Uterus (tissue), 4 donors: ENCODE measurements around the gene FGR. TPM values are rescaled to one million over a fixed set of nuclear protein-coding genes. Genes with fewer than 3 reads are reported as not detected.
"Not testable (repeated sequence)": the region's sequence is repeated elsewhere in the genome, so short reads cannot be mapped to it uniquely, and the experiment has no call there.

Experiments used
- DNase-seq, 2 donors: peaks; one replicate each; pipeline ENCODE4 v3.0.0-alpha.2; 2019 to 2020
- H3K27ac ChIP-seq, 2 donors: fragments of 200-600 bp; sonication (generic); 1 replicate in 1 of 2; 2 replicates in 1 of 2; pipeline ENCODE4 v1.5.1; 2016 to 2018
- H3K27me3 ChIP-seq, 2 donors: fragments of 200-600 bp; sonication (generic); one replicate each; pipeline ENCODE4 v1.5.1; 2018 to 2019; ENCODE audit warnings: control low read depth in 1 of 2
- H3K36me3 ChIP-seq, 2 donors: fragments of 200-600 bp; sonication (generic); one replicate each; pipeline ENCODE4 v1.5.1; 2019; ENCODE audit warnings: control low read depth in 1 of 2
- H3K4me1 ChIP-seq, 2 donors: fragments of 200-600 bp; sonication (generic); one replicate each; pipeline ENCODE4 v1.5.1; 2018 to 2019; ENCODE audit warnings: control low read depth in 1 of 2
- H3K4me3 ChIP-seq, 2 donors: fragments of 200-600 bp; sonication (generic); 1 replicate in 1 of 2; 2 replicates in 1 of 2; pipeline ENCODE4 v1.5.1; 2018 to 2019; ENCODE audit warnings: mild to moderate bottlenecking in 1 of 2
- H3K9me3 ChIP-seq, 2 donors: fragments of 200-600 bp; sonication (generic); one replicate each; pipeline ENCODE4 v1.5.1; 2019; ENCODE audit warnings: control low read depth in 1 of 2
- CTCF ChIP-seq, 4 experiments: fragments of 200-600 bp in 2 of 4; fragments of 450-650 bp in 2 of 4; sonication (generic) in 2 of 4; IDR thresholded peaks; one replicate each; pipeline ENCODE4 v1.5.1; 2016 to 2019; ENCODE audit warnings: antibody characterized with exemption in 4 of 4, mild to moderate bottlenecking in 2 of 4, moderate library complexity in 1 of 4
- POLR2A ChIP-seq, 2 donors: fragments of 450-650 bp; IDR thresholded peaks; one replicate each; pipeline ENCODE4 v1.6.1; 2016; ENCODE audit warnings: antibody characterized with exemption in 2 of 2, mild to moderate bottlenecking in 1 of 2, moderate library complexity in 1 of 2
- intact Hi-C: fragments of 100-400 bp; cut with DNase I; formaldehyde crosslinking; loops from one replicate; pipeline ENCODE4 v1.15.1; 2023; ENCODE audit warnings: low total_unique reads
- total RNA-seq, 4 donors: library from RNA; depleted of rRNA in 3 of 4; stranded (reverse); fragments of >200 nt in 3 of 4; gene quantifications; one replicate each; pipeline versions ENCODE4 v1.1.0 to v1.2.4, GENCODE V29; 2014 to 2023
- donor health status: DM: yes; HTN: yes; CAD: no.

Gene FGR
- total RNA-seq, 4 donors from 2014 or later, result 3.0 to 35.9 (median 18.8) TPM

- no peak for DNase-seq
- no peaks in the 10 kb centered on the region for H3K36me3 ChIP-seq
- no peaks in the 10 kb centered on the region for H3K9me3 ChIP-seq
- H3K4me1 ChIP-seq, result no peaks in the 10 kb centered on the region
- intact Hi-C loops, result no loop called here
- no peaks in the 10 kb centered on the region for H3K27me3 ChIP-seq
- no peak overlapping the region for H3K27ac ChIP-seq
- TF ChIP-seq POLR2A (IDR thresholded peaks at IDR 0.05), result no peak
- no peak for TF ChIP-seq CTCF (IDR thresholded peaks at IDR 0.05)
- H3K4me3 ChIP-seq, result no peak overlapping the region
Measured at GRCh38 chr1:27621051-27621920, 13.7 kb downstream of the FGR start.

- H3K36me3 ChIP-seq, H3K4me3 ChIP-seq, H3K27me3 ChIP-seq, H3K4me1 ChIP-seq, H3K9me3 ChIP-seq, intact Hi-C loops, H3K27ac ChIP-seq, DNase-seq: not testable (repeated sequence)
Measured at GRCh38 chr1:27619782-27620438, 15.1 kb downstream of the FGR start.

GRCh38 chr1:27618341-27619082 is 16.5 kb downstream of the FGR start:
- Histone ChIP-seq H3K27me3 (no peaks in the 10 kb centered on the region), H3K36me3 (no peaks in the 10 kb centered on the region), H3K9me3 (no peaks in the 10 kb centered on the region), H3K27ac (no peak overlapping the region), H3K4me3 (no peak overlapping the region), H3K4me1 (no peaks in the 10 kb centered on the region)
- intact Hi-C loops, result no loop called here
- DNase-seq, result no peak
- no peak for TF ChIP-seq POLR2A (IDR thresholded peaks at IDR 0.05)
- TF ChIP-seq CTCF (IDR thresholded peaks at IDR 0.05), result no peak

- TF ChIP-seq POLR2A (IDR thresholded peaks at IDR 0.05) (no peak), CTCF (IDR thresholded peaks at IDR 0.05) (no peak)
- intact Hi-C loops, result no loop called here
- Histone ChIP-seq H3K4me3 (no peak overlapping the region), H3K27me3 (no peaks in the 10 kb centered on the region), H3K27ac (no peak overlapping the region), H3K36me3 (no peaks in the 10 kb centered on the region), H3K4me1 (no peaks in the 10 kb centered on the region), H3K9me3 (no peaks in the 10 kb centered on the region)
- no peak for DNase-seq
Measured at GRCh38 chr1:27617420-27617819, 17.6 kb downstream of the FGR start.

- Histone ChIP-seq H3K4me1 (no peaks in the 10 kb centered on the region), H3K27ac (no peak overlapping the region), H3K9me3 (no peaks in the 10 kb centered on the region), H3K4me3 (no peak overlapping the region), H3K36me3 (no peaks in the 10 kb centered on the region), H3K27me3 (no peaks in the 10 kb centered on the region)
- DNase-seq, result no peak
- intact Hi-C loops, result no loop called here
- TF ChIP-seq POLR2A (IDR thresholded peaks at IDR 0.05), result no peak
- no peak for TF ChIP-seq CTCF (IDR thresholded peaks at IDR 0.05)
Measured at GRCh38 chr1:27616441-27616840, 18.5 kb downstream of the FGR start.
